ENCODE results near the gene EARS2.
"Not testable (repeated sequence)": the region's sequence is repeated elsewhere in the genome, so short reads cannot be mapped to it uniquely, and the experiment has no call there.

EARS2 gene

GRCh38 chr16:23566724-23567123 lies 9.6 kb upstream of the EARS2 start:
- DNase-seq, result no peak

- no peak for DNase-seq
Observed at GRCh38 chr16:23564575-23565363, 7.6 kb upstream of the EARS2 start.

- no peak for DNase-seq
Observed at GRCh38 chr16:23563186-23563585, 6.0 kb upstream of the EARS2 start.

GRCh38 chr16:23562505-23562904 lies 5.4 kb upstream of the EARS2 start:
- DNase-seq, result no peak

- DNase-seq, result no peak
Observed at GRCh38 chr16:23561586-23561985, 4.4 kb upstream of the EARS2 start.

GRCh38 chr16:23557779-23558702 lies 891 bp upstream of the EARS2 start:
- no peak for DNase-seq

GRCh38 chr16:23554536-23554935 lies 2.6 kb downstream of the EARS2 start:
- DNase-seq, result no peak

GRCh38 chr16:23552161-23552560 lies 5.0 kb downstream of the EARS2 start:
- no peak for DNase-seq

- DNase-seq, result no peak
Observed at GRCh38 chr16:23549938-23550337, 7.2 kb downstream of the EARS2 start.

- DNase-seq, result no peak
Observed at GRCh38 chr16:23544436-23544835, 12.7 kb downstream of the EARS2 start.

- DNase-seq, result not testable (repeated sequence)
Observed at GRCh38 chr16:23540817-23541178, 16.4 kb downstream of the EARS2 start.

GRCh38 chr16:23539984-23540816 lies 16.9 kb downstream of the EARS2 start:
- DNase-seq, result peak; percentile 86

- no peak for DNase-seq
Observed at GRCh38 chr16:23538919-23539278, 18.3 kb downstream of the EARS2 start.

- DNase-seq, result no peak
Observed at GRCh38 chr16:23537390-23537789, 19.8 kb downstream of the EARS2 start.

- no peak for DNase-seq
Observed at GRCh38 chr16:23535901-23536300, 21.2 kb downstream of the EARS2 start.

- no peak for DNase-seq
Observed at GRCh38 chr16:23534868-23535860, 22.0 kb downstream of the EARS2 start.

GRCh38 chr16:23532448-23532847 lies 24.7 kb downstream of the EARS2 start:
- DNase-seq, result no peak

- no peak for DNase-seq
Observed at GRCh38 chr16:23530062-23530461, 27.1 kb downstream of the EARS2 start.

GRCh38 chr16:23528644-23529310 lies 28.4 kb downstream of the EARS2 start:
- DNase-seq, result no peak

GRCh38 chr16:23527961-23528643 lies 29.0 kb downstream of the EARS2 start:
- no peak for DNase-seq

- no peak for DNase-seq
Observed at GRCh38 chr16:23524886-23525285, 32.3 kb downstream of the EARS2 start.
